Activated T-cell treated with anti-CD3 and anti-CD28 coated beads, Interleukin-2, amount 50 U/mL, for 72 hours (primary cell): ENCODE data around the gene DYNLT2. TPM values are rescaled to one million over a fixed set of nuclear protein-coding genes. Genes with fewer than 3 reads are reported as not detected.
A peak's percentile ranks its signal among the peaks of the same experiment; 100 is the strongest.
"Not testable (repeated sequence)": the region's sequence is repeated elsewhere in the genome, so short reads cannot be mapped to it uniquely, and the experiment has no call there.

Experiments
- ATAC-seq, 2 donors: fragments of 150-1000 bp; cut with Tn5 transposase; replicated peaks in 1 of 2; 2 replicates each; pipeline ENCODE4 v1.10.0; 2021; ENCODE audit warnings: moderate library complexity in 2 of 2, mild to moderate bottlenecking in 1 of 2
- DNase-seq, 2 donors: peaks; one replicate each; pipeline ENCODE4 v3.0.0; 2021 to 2022; ENCODE audit warnings: mixed read lengths in 1 of 2
- H3K27ac Mint-ChIP-seq: one replicate; pipeline ENCODE4 v1.8.0; 2022; ENCODE audit warnings: mild to moderate bottlenecking, moderate library complexity, mixed read lengths
- H3K27me3 Mint-ChIP-seq: one replicate; pipeline ENCODE4 v1.8.0; 2022; ENCODE audit warnings: low read depth, mixed read lengths
- H3K36me3 Mint-ChIP-seq, 2 donors: one replicate each; pipeline ENCODE4 v1.8.0; 2022; ENCODE audit warnings: mixed read lengths in 2 of 2, mild to moderate bottlenecking in 1 of 2; ENCODE audit not compliant: insufficient read depth in 2 of 2
- H3K4me1 Mint-ChIP-seq: one replicate; pipeline ENCODE4 v1.8.0; 2022; ENCODE audit warnings: low read depth, mixed read lengths
- H3K4me3 Mint-ChIP-seq, 2 donors: one replicate each; pipeline ENCODE4 v1.8.0; 2022; ENCODE audit warnings: mild to moderate bottlenecking in 2 of 2, mixed read lengths in 2 of 2, moderate library complexity in 2 of 2
- H3K9me3 Mint-ChIP-seq, 2 donors: one replicate each; pipeline ENCODE4 v1.8.0; 2022; ENCODE audit warnings: mixed read lengths in 2 of 2
- total RNA-seq, 2 donors: library from RNA; stranded (reverse); gene quantifications; one replicate each; pipeline ENCODE4 v1.2.3, GENCODE V29; 2022

The DYNLT2 gene
- total RNA-seq, 2 donors from 2014 or later = 1.7 to 2.7 TPM

- Mint-ChIP-seq H3K9me3 (peaks cover 0 to 4% of the 10 kb centered on the region in 2 donors), H3K27me3 (no peaks in the 10 kb centered on the region), H3K27ac (no peak overlapping the region), H3K36me3 (peaks cover 11 to 17% of the 10 kb centered on the region in 2 donors), H3K4me1 (no peaks in the 10 kb centered on the region), H3K4me3 (no peak overlapping the region)
- DNase-seq (no peak), ATAC-seq (no peak)
These were observed 27.9 kb upstream of the DYNLT2 start for GRCh38 chr6:169779092-169779815.

- ATAC-seq (no peak), DNase-seq (no peak)
- Mint-ChIP-seq H3K27ac (no peak overlapping the region), H3K27me3 (no peaks in the 10 kb centered on the region), H3K9me3 (peaks cover 0 to 4% of the 10 kb centered on the region in 2 donors), H3K4me1 (no peaks in the 10 kb centered on the region), H3K36me3 (peaks cover 11 to 17% of the 10 kb centered on the region in 2 donors), H3K4me3 (no peak overlapping the region)
These were observed 27.3 kb upstream of the DYNLT2 start for GRCh38 chr6:169778646-169779045.

DNA sequence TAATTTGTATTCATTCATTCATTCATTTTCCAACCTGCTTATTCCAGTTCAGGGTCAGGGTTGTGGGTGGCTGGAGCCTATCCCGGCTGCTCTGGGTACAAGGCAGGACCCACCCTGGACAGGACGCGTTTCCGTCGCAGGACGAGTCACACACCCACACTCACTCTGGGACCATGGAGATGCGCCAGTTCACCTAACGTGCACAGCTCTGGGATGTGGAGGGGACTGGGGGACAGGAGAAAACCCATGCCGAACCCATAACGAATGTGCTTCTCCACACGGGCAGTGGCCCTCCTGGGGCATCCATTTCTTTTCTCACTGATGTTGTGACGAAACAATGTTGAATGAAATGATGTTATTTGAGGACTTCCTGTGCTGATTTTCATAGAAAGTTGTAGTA is 26.5 kb upstream of the DYNLT2 start:
- ATAC-seq (no peak), DNase-seq (no peak)
- Mint-ChIP-seq H3K27ac (no peak overlapping the region), H3K4me3 (no peak overlapping the region), H3K4me1 (no peaks in the 10 kb centered on the region), H3K9me3 (peaks cover 0 to 4% of the 10 kb centered on the region in 2 donors), H3K27me3 (no peaks in the 10 kb centered on the region), H3K36me3 (peaks cover 7 to 16% of the 10 kb centered on the region in 2 donors)

DNA sequence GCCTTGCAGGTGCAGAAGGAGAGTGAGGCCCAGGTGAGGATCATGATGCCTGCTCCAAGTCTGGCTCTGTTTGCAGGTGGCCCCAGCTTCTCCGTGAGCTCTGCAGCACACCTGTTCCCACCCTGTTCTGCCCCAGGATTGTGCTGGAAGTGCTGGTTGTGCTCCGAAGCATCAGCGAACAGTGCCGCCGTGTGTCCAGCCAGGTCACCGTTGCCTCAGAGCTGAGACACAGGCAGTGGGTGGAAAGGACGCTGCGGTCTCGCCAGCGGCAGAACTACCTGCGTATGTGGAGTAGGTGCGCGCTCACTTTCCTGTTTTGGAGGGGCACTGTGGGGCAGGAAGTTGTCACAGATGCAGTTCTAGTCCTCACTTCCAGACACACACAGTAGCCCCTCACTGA is 25.0 kb upstream of the DYNLT2 start:
- Mint-ChIP-seq H3K36me3 (peaks cover 2 to 14% of the 10 kb centered on the region in 2 donors), H3K4me1 (no peaks in the 10 kb centered on the region), H3K27ac (no peak overlapping the region), H3K27me3 (no peaks in the 10 kb centered on the region), H3K4me3 (no peak overlapping the region), H3K9me3 (peaks cover 0 to 2% of the 10 kb centered on the region in 2 donors)
- ATAC-seq (no peak), DNase-seq (no peak)

GRCh38 chr6:169775321-169775720 is 23.9 kb upstream of the DYNLT2 start:
- Mint-ChIP-seq H3K4me3 (no peak overlapping the region), H3K4me1 (no peaks in the 10 kb centered on the region), H3K36me3 (peaks cover 2 to 6% of the 10 kb centered on the region in 2 donors), H3K9me3 (no peaks in the 10 kb centered on the region), H3K27me3 (no peaks in the 10 kb centered on the region), H3K27ac (no peak overlapping the region)
- no peak for ATAC-seq
- DNase-seq = no peak

GRCh38 chr6:169774347-169774746 is 23.0 kb upstream of the DYNLT2 start:
- ATAC-seq (no peak), DNase-seq (no peak)
- no peaks in the 10 kb centered on the region for H3K4me1 Mint-ChIP-seq
- H3K27ac Mint-ChIP-seq = no peak overlapping the region
- peaks cover 2 to 5% of the 10 kb centered on the region in 2 donors for H3K36me3 Mint-ChIP-seq
- H3K27me3 Mint-ChIP-seq = no peaks in the 10 kb centered on the region
- no peak overlapping the region for H3K4me3 Mint-ChIP-seq
- H3K9me3 Mint-ChIP-seq = no peaks in the 10 kb centered on the region

DNA sequence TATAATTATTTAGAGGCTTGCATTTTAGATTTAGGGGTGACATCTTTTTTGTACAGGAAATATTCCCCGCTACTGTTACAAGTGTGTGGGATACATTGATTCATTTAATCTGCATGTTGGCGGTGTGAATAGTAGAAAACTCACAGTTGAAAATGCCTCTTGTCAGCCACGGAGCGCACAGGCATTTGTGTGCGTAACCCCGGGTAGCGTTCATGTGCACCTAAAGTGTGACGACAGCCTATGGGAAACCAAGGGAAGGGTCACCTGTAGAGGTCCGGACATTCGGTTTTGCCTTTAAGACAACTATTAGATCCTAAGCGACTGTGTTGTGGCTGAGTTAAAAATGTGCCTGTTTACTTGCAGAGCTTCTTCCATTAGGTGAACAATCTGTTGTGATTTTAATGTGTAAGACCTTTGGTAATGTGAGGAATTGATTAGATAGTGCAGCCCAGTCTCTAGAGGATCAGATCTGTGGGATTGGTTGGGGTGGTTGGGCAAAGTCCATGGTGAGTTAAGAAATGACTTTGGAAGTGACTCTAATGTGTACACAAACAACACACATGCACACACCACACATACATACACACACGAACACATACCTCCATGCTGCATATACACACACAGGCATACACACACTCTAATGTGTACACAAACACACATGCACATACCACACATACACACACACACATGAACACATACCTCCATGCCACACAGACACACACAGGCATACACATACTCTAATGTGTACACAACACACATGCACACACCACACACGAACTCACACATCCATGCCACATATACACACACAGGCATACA is 15.8 kb upstream of the DYNLT2 start:
- peaks cover 8 to 18% of the 10 kb centered on the region in 2 donors for H3K36me3 Mint-ChIP-seq
- ATAC-seq = no peak
- no peak overlapping the region for H3K27ac Mint-ChIP-seq
- no peaks in the 10 kb centered on the region for H3K9me3 Mint-ChIP-seq
- H3K27me3 Mint-ChIP-seq = no peaks in the 10 kb centered on the region
- H3K4me3 Mint-ChIP-seq = no peak overlapping the region
- H3K4me1 Mint-ChIP-seq = no peaks in the 10 kb centered on the region
- no peak for DNase-seq

DNA sequence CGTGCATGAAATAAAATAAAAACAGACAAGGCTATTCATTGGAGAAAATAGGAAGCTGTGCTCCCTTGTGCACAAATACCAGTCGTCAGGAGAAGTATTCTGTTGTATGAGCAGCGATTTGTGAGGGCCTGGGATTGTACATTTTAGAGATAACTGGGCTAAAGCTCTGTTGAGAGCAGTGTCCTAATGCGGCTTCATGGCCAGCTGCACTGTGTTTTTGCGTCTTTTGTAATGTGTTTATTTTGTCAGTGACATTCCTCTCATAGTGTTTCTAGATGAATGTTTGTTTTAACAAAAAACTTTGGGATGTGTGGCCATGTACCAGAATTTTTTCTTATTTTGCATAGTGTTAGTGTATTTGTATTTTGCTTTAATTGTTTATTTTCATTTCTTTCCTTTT is 14.9 kb upstream of the DYNLT2 start:
- DNase-seq = no peak
- Mint-ChIP-seq H3K27ac (no peak overlapping the region), H3K9me3 (no peaks in the 10 kb centered on the region), H3K27me3 (no peaks in the 10 kb centered on the region), H3K36me3 (peaks cover 8 to 16% of the 10 kb centered on the region in 2 donors), H3K4me1 (no peaks in the 10 kb centered on the region), H3K4me3 (no peak overlapping the region)
- ATAC-seq = no peak

DNA sequence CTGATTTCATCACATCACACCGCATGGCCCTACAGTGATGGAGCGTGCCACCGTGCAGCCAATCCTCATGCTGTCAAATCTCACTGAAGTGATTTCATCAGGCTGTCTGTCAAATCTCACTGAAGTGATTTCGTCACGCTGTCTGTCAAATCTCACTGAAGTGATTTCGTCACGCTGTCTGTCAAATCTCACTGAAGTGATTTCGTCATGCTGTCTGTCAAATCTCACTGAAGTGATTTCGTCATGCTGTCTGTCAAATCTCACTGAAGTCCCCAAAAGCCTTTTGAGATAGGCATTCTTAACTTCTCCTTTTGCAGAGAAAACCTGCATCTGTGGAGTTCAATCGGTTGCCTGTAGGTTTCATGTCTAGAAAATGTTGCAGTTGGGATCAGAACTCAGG is 14.4 kb upstream of the DYNLT2 start:
- ATAC-seq, H3K4me1 Mint-ChIP-seq, H3K4me3 Mint-ChIP-seq, DNase-seq, H3K9me3 Mint-ChIP-seq, H3K27ac Mint-ChIP-seq, H3K27me3 Mint-ChIP-seq: not testable (repeated sequence)
- H3K36me3 Mint-ChIP-seq = peaks cover 8 to 16% of the 10 kb centered on the region in 2 donors

DNA sequence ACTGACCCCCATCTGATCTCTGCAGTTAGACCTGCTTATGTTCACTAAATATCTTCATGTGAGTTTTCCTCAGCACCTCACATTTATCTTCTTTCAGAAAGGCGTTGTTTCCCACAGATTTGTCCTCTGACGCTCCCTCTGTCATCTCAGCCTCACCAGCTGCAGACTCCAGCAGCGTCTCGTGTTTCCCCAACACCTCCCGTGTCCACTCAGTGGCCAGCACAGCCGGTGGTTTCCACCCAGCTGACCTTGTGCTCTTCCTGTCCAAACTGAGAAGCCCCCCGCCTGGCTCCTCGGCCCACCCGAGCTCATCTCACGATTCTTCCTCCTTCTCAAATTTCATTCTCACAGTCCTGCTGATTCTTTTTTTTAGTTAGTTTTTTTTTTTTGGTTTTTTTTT is 12.5 kb upstream of the DYNLT2 start:
- Mint-ChIP-seq H3K4me3 (no peak overlapping the region), H3K27ac (peak overlapping the region; percentile 79), H3K36me3 (peaks cover 8 to 24% of the 10 kb centered on the region in 2 donors), H3K4me1 (no peaks in the 10 kb centered on the region), H3K27me3 (no peaks in the 10 kb centered on the region), H3K9me3 (no peaks in the 10 kb centered on the region)
- ATAC-seq = no peak
- DNase-seq = no peak

DNA sequence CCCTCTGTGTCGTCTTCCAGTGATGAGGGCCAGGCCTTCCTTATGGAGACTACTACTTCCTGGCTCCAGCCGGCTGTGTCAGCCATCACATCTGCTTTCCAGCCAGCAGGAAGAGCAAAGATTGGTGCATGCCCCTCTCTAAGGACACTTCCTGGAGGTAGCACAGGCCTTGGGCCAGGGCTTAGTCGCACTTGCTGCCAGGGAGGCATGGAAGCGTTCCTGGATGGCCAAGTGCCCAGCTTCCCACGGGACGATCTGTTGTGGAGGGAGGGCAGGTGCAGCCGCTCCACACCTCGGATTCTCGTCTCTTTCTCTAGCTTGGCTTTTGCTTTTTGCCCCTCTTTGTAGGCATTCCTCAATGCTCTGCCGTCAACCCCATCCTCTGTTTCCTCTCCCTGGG is 11.9 kb upstream of the DYNLT2 start:
- Mint-ChIP-seq H3K27me3 (no peaks in the 10 kb centered on the region), H3K36me3 (peaks cover 8 to 29% of the 10 kb centered on the region in 2 donors), H3K27ac (no peak overlapping the region), H3K4me3 (no peak overlapping the region), H3K9me3 (no peaks in the 10 kb centered on the region), H3K4me1 (no peaks in the 10 kb centered on the region)
- DNase-seq = no peak
- no peak for ATAC-seq

DNA sequence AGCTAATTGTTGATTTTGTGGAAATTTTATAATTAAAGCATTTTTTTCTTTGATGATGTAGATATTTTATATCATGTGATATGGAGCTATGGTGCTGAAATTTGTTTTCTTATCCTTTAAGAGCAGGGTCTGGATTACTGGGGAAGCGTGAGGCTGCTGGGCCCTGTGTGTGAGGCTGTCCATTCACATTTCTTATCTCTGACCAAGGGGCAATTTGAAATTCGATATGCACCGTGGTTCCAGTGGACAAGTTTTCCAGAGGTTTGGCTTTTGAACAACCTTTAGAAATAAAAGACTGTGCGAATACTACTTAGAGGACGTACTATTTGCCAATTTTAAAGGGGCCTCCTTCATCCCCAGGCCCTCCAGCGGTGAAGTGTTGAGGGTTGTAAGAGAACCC is 3.8 kb upstream of the DYNLT2 start:
- peaks cover 4 to 23% of the 10 kb centered on the region in 2 donors for H3K36me3 Mint-ChIP-seq
- no peak overlapping the region for H3K4me3 Mint-ChIP-seq
- DNase-seq (no peak), ATAC-seq (no peak)
- no peak overlapping the region for H3K27ac Mint-ChIP-seq
- no peaks in the 10 kb centered on the region for H3K27me3 Mint-ChIP-seq
- peaks cover 24% of the 10 kb centered on the region for H3K4me1 Mint-ChIP-seq
- no peaks in the 10 kb centered on the region for H3K9me3 Mint-ChIP-seq

DNA sequence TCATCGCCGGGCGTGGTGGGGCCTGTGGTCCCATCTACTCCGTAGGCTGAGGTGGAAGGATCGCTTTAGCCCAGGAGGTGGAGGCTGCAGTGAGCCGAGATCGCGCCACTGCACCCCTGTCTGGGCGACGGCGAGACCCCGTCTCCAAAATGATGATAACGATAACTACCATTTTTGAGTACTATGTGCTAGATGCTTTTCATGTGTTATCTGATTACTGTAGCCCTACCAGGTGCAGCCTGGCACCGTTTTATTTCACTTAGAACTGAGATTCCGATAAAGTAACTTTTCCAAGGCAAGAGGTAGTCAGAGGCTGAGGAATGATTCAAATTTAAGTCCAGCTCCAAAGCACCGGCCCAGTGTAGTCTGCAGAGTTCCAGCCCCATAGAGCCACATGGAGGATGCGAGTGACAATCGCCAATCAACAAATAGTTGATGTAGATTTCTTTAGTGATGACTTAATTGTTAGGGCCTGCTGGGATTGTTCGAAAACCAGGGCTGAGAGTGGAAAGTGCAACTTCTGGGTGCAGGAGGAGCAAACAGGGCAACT is 777 bp upstream of the DYNLT2 start:
- DNase-seq = no peak
- H3K9me3 Mint-ChIP-seq = peaks cover 0 to 2% of the 10 kb centered on the region in 2 donors
- peak overlapping the region; percentile 93 for H3K27ac Mint-ChIP-seq
- H3K4me1 Mint-ChIP-seq = peaks cover 34% of the 10 kb centered on the region
- peaks cover 4 to 17% of the 10 kb centered on the region in 2 donors for H3K36me3 Mint-ChIP-seq
- ATAC-seq = no peak
- H3K4me3 Mint-ChIP-seq = peak overlapping the region; percentile 94 to 96
- no peaks in the 10 kb centered on the region for H3K27me3 Mint-ChIP-seq
